CD4-positive, alpha-beta T cell treated with Interleukin-15 for 1 hour (primary cell): Measurements from ENCODE around the gene FCSK.

Experiments used
- DNase-seq: peaks from one replicate; pipeline ENCODE4 v3.0.0-alpha.2; 2020

FCSK gene

DNA sequence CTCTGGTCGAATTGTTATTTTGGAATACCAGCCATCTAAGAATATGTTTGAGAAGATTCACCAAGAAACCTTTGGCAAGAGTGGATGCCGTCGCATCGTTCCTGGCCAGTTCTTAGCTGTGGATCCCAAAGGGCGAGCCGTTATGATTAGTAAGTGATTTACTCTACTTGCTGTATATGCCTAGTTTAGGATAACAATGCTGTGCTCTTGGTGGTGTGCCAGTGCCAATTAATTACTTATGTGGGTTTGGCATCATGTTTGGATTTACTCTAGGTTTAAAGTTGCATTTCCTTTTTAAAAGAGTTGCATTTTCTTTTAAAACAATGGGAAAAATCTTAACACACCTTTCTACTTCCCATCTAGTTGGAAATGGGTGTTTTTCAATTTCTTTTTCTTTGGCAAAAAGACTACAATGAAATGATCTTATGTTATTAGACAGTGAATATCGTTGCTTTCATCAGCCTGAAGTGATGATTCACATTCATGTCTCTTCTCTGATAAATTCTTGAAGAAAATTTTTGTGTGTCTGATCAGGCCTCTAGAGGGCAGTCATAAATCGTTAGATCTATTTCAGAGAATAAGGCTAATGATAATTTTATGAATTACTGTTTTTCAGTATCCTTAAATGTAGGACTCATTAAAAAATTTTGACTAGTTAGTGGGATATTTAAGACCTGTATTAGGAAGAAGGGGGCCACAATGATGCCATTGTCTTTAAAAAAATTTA lies 74.8 kb downstream of the FCSK start:
- DNase-seq, result no peak
